AG09309 (cell line): ENCODE results near the gene FBXW7.

ENCODE experiments used
- DNase-seq: peaks from one replicate; pipeline ENCODE4 v3.0.0-alpha.2; 2010; ENCODE audit warnings: low read depth
- H3K4me3 ChIP-seq: 2 replicates; pipeline ENCODE4 v1.5.1; 2011; ENCODE audit warnings: mild to moderate bottlenecking, low read depth, low read length, moderate library complexity; ENCODE audit not compliant: control insufficient read depth
- TF ChIP-seq, protein P1 (sequence below): IDR thresholded peaks from 2 replicates; pipeline ENCODE4 v1.5.1; 2011; ENCODE audit warnings: mild to moderate bottlenecking, low read depth, low read length, inconsistent platforms; ENCODE audit not compliant: insufficient read depth, control insufficient read depth; ENCODE audit errors: missing control alignments

The FBXW7 gene

DNA sequence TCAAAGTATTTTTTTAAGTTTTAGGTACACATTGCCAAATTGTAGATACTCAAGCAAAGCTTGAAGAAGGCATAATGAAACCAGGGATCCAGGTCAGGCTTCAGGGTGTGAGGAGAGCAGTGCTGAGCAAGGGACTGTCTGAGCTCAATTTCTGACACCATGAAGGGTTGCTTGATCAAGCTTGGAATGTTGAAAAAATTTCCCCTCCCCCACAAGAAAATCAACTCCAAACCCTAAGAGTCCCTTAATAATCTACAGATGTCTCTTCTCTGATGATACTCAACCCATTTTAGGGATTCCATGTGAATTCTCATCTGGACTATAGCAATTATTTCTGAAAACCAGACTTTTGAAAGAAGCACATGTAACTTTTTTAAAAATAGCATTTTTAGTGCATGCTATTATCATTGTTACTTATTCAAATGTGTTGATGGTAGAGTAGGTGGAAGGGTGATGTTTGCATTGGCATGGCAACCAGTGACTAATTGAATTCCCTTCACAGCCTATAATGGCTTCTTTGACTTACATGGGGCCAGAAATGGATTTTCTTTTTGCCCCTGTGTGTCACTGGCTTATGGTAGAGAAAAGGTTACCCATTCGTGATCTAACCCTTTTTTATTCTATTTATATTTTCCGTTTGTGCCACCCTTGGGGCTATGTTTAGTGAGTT, 252.0 kb downstream of the FBXW7 start:
- TF ChIP-seq, protein P1, sequence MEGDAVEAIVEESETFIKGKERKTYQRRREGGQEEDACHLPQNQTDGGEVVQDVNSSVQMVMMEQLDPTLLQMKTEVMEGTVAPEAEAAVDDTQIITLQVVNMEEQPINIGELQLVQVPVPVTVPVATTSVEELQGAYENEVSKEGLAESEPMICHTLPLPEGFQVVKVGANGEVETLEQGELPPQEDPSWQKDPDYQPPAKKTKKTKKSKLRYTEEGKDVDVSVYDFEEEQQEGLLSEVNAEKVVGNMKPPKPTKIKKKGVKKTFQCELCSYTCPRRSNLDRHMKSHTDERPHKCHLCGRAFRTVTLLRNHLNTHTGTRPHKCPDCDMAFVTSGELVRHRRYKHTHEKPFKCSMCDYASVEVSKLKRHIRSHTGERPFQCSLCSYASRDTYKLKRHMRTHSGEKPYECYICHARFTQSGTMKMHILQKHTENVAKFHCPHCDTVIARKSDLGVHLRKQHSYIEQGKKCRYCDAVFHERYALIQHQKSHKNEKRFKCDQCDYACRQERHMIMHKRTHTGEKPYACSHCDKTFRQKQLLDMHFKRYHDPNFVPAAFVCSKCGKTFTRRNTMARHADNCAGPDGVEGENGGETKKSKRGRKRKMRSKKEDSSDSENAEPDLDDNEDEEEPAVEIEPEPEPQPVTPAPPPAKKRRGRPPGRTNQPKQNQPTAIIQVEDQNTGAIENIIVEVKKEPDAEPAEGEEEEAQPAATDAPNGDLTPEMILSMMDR = no peak
- no peak overlapping the region for H3K4me3 ChIP-seq
- DNase-seq = no peak

DNA sequence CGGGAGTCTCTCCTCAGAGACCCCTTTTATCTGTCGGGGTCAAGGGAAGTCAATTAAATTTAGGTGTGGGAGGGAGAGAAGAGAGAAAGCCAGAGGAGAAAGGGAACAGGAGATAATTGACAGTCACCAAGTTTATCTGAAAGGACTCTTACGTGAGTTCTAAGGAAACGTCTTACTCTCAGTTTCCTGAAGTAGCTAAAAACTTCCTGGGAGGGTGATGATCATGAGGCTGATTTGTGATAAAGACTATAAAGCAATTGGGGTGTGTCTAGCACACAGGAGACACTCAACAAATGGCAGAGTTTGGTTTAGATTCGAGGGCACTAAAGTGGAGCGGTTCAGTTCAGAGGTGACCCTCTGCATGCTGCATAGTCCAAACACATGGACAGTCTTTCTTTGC, 254.1 kb downstream of the FBXW7 start:
- no peak overlapping the region for H3K4me3 ChIP-seq
- TF ChIP-seq, protein P1 = no peak
- DNase-seq = no peak

DNA sequence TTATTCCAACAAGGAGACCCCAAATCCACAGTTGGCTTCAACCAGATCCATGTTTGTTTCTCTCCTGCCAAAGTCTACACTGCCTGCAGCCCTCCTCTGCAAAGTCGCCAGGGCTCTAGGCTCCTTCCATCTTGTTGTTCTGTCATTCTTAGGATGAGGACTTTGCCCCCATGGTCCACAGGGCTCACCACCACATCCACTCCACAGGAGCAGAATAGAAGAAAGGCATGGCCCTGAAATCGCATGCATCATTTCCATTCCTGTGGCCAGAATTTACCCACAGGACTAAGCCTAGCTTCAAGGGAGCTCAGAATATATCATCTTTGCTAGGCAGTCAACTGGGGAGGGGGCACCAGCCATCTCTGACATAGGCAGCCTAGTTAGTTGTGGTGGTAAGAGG, 254.7 kb downstream of the FBXW7 start:
- no peak overlapping the region for H3K4me3 ChIP-seq
- TF ChIP-seq, protein P1 = no peak
- no peak for DNase-seq

DNA sequence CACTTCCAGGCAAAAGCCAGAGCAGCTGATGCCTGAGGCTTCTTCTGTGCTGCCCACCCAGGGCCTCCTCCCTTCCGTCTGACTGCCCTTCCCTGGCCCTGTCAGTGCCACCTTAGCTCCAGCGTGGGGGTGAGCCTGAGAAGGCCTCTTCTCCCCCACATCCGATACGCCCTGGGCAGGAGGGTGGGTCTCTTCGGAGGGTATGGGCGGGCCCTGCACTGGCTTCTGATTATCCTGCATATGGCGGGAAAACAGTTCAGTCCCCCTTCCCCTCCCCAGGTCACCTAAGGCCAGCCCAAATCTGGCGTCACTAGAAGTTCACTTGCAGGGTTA, 256.7 kb downstream of the FBXW7 start:
- no peak for DNase-seq
- TF ChIP-seq, protein P1 = no peak
- H3K4me3 ChIP-seq = no peak overlapping the region

DNA sequence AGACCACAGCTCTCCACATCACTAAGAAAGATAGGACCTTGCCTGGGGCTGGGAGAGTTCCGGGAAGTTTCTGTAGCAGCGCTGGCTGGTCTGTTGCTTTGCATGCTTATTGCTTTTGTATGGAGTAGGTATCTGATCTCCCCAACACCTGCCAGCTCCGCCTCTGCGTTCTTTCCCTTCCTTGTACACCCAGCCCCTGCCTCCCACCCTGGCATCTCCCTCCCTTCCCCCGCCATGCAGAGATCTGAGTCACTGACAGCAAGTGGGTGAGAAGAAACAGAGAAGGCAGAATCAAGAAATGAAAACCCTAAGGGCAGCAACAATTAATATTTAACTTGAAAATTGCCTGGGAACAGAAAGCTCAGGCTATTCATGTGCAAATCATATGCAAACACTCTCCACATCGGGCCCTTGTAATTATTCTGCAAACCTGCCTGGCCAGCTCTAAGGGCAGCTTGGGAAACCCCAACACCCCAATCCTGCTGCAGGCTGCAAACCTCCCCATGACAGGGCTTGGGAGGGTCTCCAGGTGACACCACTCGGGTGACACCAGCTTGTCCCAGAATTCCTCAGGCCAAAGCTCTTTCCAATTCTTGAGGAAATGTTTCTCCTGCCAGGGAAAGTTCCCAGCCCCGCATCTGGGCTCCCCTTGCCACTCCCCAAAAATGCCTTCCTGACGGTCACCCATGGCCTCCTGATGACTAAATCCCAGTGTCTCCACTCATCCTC, 257.2 kb downstream of the FBXW7 start:
- H3K4me3 ChIP-seq = no peak overlapping the region
- TF ChIP-seq, protein P1 = no peak
- no peak for DNase-seq

DNA sequence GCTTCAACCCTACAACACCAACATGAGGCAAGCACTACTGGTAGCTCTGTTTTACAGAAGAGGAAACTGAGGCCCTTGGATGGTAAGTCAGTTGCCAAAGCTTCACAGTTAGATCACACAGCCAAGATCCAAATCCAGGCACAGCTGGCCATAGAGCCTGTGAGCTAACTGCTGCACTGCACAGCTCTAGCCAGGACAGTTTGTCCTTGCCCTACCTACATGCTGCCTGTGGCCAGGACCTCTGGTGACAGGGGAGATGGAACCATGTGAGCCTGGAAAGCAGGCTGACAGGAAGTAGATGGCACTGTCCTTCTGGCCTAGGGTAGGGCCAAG, 257.8 kb downstream of the FBXW7 start:
- TF ChIP-seq, protein P1 = no peak
- DNase-seq = no peak
- no peak overlapping the region for H3K4me3 ChIP-seq
